Retinal pigment epithelial cell (primary cell): Measurements from ENCODE around the gene WHAMM.

Experiments
- DNase-seq: peaks from one replicate; pipeline ENCODE4 v3.0.0-alpha.2; 2010; ENCODE audit warnings: low read depth
- H3K4me3 ChIP-seq: 2 replicates; pipeline ENCODE4 v1.5.1; 2011; ENCODE audit warnings: mild to moderate bottlenecking, low read length, control low read depth, moderate library complexity
- CTCF ChIP-seq: conservative IDR thresholded peaks from 2 replicates; pipeline ENCODE4 v1.5.1; 2011; ENCODE audit warnings: low read depth, low read length, control low read depth, inconsistent platforms

WHAMM gene

GRCh38 chr15:82768414-82769054, 40.9 kb upstream of the WHAMM start:
- DNase-seq, result peak; percentile 29
- TF ChIP-seq CTCF, result no peak
- H3K4me3 ChIP-seq, result no peak overlapping the region

DNA sequence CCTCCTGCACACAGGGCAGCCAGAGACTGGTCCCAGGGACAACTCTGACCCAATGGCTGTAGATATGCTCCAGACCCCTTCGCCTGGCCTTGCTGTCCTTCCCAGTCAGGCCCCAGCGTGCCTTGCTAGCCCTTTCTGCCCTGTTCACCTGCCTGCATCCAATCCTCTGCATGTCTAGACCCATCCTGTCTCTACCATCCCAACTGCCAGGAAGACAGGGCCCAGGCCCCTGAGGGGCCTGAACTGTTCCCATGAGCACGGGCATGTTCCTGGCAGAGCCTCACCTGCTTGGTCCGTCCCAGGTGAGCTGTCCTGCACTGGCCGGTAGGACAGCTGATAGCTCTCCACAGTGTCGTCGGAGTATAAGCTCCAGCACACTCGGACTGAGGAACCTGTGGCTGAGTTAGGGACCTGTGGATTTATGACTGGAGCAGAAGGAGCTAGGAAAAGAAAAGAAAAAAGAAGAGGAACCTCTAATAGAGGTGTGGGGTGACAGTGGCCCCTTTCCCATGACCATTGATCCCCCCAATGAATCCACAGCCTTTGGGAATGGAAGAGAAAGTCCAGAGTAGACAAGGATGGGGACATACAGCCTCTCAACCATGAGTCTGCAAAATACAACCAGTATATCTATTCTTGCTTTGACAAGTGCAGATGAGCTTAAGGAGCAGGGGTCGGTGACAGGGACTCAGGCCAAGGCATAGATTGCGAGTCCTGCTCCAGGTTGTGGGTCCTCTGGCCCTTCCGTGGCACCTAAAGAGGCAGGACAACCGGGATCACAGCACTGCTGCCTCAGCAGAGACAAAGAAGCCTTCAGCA, 37.4 kb upstream of the WHAMM start:
- no peak overlapping the region for H3K4me3 ChIP-seq
- TF ChIP-seq CTCF, result no peak
- no peak for DNase-seq

DNA sequence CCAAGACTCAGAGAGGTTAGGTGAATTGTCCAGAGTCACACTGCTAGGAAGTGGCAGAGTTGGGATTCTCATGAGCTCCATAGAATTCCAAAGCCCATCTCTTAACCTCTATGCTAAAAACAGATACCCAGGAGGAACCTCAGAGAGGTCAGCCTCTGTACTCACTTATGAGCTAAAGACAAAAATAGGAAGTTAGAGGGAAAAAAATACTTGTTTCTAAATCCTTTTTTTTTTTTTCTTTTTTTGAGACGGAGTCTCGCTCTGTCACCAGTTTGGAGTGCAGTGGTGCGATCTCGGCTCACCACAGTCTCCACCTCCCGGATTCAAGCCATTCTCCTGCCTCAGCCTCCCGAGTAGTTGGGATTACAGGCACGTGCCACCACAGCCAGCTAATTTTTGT, 34.9 kb upstream of the WHAMM start:
- no peak for TF ChIP-seq CTCF
- H3K4me3 ChIP-seq, result no peak overlapping the region
- no peak for DNase-seq

GRCh38 chr15:82778755-82779154, 30.7 kb upstream of the WHAMM start:
- no peak for TF ChIP-seq CTCF
- H3K4me3 ChIP-seq, result no peak overlapping the region
- no peak for DNase-seq

GRCh38 chr15:82781349-82781748, 28.1 kb upstream of the WHAMM start:
- no peak overlapping the region for H3K4me3 ChIP-seq
- no peak for TF ChIP-seq CTCF
- DNase-seq, result no peak

- DNase-seq, result no peak
- H3K4me3 ChIP-seq, result no peak overlapping the region
- no peak for TF ChIP-seq CTCF
These were observed 20.9 kb upstream of the WHAMM start for GRCh38 chr15:82788496-82788895.

- DNase-seq, result no peak
- H3K4me3 ChIP-seq, result no peak overlapping the region
- TF ChIP-seq CTCF, result no peak
These were observed 19.9 kb upstream of the WHAMM start for GRCh38 chr15:82789491-82789890.
